Measurements from ENCODE around the gene ERCC6L2. TPM values are rescaled to one million over a fixed set of nuclear protein-coding genes. Genes with fewer than 3 reads are reported as not detected.

ERCC6L2 gene
- total and polyA plus RNA-seq, 10 of the 15 experiments (the other 5 are each of a cell fraction or from before 2014, with no cell fraction given), result 8.1 to 45.0 (median 22.6) TPM

- ChIA-PET CTCF (no interaction called here), RAD21 (ENCODE audit: unreplicated experiment) (interaction anchor here (0.8 kb wide), 1 partner anchor 9 kb away, joined by 3 read pairs; no protein-coding TSS in a partner anchor), SMC1A (ENCODE audit: uncharacterized antibody, unreplicated experiment) (no interaction called here), POLR2A (no interaction called here)
- Histone ChIP-seq H3K27ac (ENCODE audit: control insufficient read depth, insufficient read depth) (no peak overlapping the region), H2AFZ (ENCODE audit: control insufficient read depth, low read depth, low read length) (no peak overlapping the region), H3K4me3 (no peak overlapping the region), H3K4me2 (ENCODE audit: control insufficient read depth, insufficient read depth) (no peak overlapping the region), H3K9me3 (replicated peaks; ENCODE audit: control insufficient read depth, insufficient read depth, low read length) (no peaks in the 10 kb centered on the region), H3K36me3 (ENCODE audit: control insufficient read depth in 2 of 2, insufficient read depth in 2 of 2, low read length in 1 of 2) (no peaks in the 10 kb centered on the region), H3K4me1 (ENCODE audit: control insufficient read depth, insufficient read depth, low read length) (no peaks in the 10 kb centered on the region), H3K27me3 (replicated peaks in 1 of 2; ENCODE audit: control insufficient read depth in 2 of 2, insufficient read depth in 2 of 2, low read length in 1 of 2) (peaks cover 0 to 1% of the 10 kb centered on the region in 2 experiments; a peak in 3 of 4 replicates), H4K20me1 (ENCODE audit: control insufficient read depth, insufficient read depth) (0 out of 2 replicates have a peak, but pooled peaks cover 3% of the 10 kb centered on the region), H3K79me2 (ENCODE audit: control insufficient read depth, insufficient read depth, low read length) (no peaks in the 10 kb centered on the region), H3K9ac (ENCODE audit: control insufficient read depth, insufficient read depth, low read length) (no peak overlapping the region)
- intact Hi-C loops (cut with micrococcal nuclease; ENCODE audit: unreplicated experiment), result no loop called here
- FAIRE-seq, result no peak
- ATAC-seq, result no peak
- in situ Hi-C loops (cut with MboI), result no loop called here
- TF ChIP-seq ELK1 (IDR thresholded peaks at IDR 0.05; ENCODE audit: low read depth, low read length), result no peak
- no peak for TF ChIP-seq ATF3 (IDR thresholded peaks at IDR 0.05; ENCODE audit: borderline replicate concordance, extremely low read depth, low read depth, low read length)
- TF ChIP-seq BCLAF1 (IDR thresholded peaks at IDR 0.05), result no peak
- TF ChIP-seq FOS (IDR thresholded peaks at IDR 0.05; ENCODE audit: borderline replicate concordance, extremely low read depth, insufficient read length), result no peak
- no peak for TF ChIP-seq ATF2 (IDR thresholded peaks at IDR 0.05; ENCODE audit: low read length)
- no peak for TF ChIP-seq GABPA (IDR thresholded peaks at IDR 0.05; ENCODE audit: low read depth)
- TF ChIP-seq SMAD5 (IDR thresholded peaks at IDR 0.05; ENCODE audit: low read depth), result no peak
- no peak for TF ChIP-seq POU2F2 (IDR thresholded peaks at IDR 0.05; ENCODE audit: borderline replicate concordance, low read depth, low read length)
- no TSS peak for BruUV-seq (replicated peaks)
- no peak for DNase-seq (ENCODE audit: low read depth, low spot score)
These were observed 43.7 kb upstream of the ERCC6L2 start for GRCh38 chr9:95831810-95832209.

Data from GM12878 (cell line).